HFF-Myc (cell line): ENCODE measurements around the gene RHOA.

ENCODE experiments used
- DNase-seq: peaks from one replicate; pipeline ENCODE4 v3.0.0-alpha.2; 2011; ENCODE audit warnings: low read depth; ENCODE audit errors: extremely low read depth
- H3K4me3 ChIP-seq: replicated peaks from 2 replicates; pipeline ENCODE4 v1.5.1; 2011; ENCODE audit warnings: low read depth, mild to moderate bottlenecking, control low read depth, low read length
- TF ChIP-seq, protein P1 (sequence below): IDR thresholded peaks from 2 replicates; pipeline ENCODE4 v1.5.1; 2012; ENCODE audit warnings: mild to moderate bottlenecking, low read depth, low read length, control low read depth; ENCODE audit errors: missing control alignments

RHOA gene

DNA sequence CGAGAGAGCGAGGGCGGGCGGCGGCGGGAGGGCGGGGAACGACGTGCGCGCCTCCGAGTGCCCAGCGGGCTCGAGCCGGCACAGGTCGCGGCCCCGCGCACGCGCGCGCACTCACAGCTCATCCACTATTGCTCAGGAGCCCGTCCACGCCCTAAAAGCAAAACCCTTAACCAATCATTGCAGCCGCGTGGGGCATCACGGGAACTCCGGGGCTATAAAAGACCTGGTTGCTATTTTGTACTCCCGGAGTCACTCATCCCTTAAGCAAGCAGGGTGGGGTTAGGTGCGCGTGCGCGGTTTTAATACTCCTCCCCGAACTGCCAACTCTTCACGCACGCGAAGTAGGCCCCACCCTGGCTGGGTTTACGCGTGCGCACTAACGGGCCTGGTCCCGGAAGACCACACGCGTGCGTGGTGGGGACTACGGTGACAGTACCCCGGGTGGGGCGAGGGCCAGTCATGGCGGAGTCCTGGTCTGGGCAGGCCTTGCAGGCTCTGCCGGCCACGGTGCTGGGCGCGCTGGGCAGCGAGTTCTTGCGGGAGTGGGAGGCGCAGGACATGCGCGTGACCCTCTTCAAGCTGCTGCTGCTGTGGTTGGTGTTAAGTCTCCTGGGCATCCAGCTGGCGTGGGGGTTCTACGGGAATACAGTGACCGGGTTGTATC lies at the start of gene RHOA, which contains the start of gene TCTA:
TSS of gene RHOA (minus strand) at position 9 of the 664 bp plus-strand sequence. CDS start 36,387 bp downstream, outside the sequence.
TSS of gene TCTA (plus strand) at position 456 of the 664 bp plus-strand sequence. CDS start at position 460, 4 bp downstream.
- DNase-seq, result peak; percentile 99
- H3K4me3 ChIP-seq, result peak within 1 kb of the TSS; percentile 88
- TF ChIP-seq, protein P1, sequence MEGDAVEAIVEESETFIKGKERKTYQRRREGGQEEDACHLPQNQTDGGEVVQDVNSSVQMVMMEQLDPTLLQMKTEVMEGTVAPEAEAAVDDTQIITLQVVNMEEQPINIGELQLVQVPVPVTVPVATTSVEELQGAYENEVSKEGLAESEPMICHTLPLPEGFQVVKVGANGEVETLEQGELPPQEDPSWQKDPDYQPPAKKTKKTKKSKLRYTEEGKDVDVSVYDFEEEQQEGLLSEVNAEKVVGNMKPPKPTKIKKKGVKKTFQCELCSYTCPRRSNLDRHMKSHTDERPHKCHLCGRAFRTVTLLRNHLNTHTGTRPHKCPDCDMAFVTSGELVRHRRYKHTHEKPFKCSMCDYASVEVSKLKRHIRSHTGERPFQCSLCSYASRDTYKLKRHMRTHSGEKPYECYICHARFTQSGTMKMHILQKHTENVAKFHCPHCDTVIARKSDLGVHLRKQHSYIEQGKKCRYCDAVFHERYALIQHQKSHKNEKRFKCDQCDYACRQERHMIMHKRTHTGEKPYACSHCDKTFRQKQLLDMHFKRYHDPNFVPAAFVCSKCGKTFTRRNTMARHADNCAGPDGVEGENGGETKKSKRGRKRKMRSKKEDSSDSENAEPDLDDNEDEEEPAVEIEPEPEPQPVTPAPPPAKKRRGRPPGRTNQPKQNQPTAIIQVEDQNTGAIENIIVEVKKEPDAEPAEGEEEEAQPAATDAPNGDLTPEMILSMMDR, result no peak

DNA sequence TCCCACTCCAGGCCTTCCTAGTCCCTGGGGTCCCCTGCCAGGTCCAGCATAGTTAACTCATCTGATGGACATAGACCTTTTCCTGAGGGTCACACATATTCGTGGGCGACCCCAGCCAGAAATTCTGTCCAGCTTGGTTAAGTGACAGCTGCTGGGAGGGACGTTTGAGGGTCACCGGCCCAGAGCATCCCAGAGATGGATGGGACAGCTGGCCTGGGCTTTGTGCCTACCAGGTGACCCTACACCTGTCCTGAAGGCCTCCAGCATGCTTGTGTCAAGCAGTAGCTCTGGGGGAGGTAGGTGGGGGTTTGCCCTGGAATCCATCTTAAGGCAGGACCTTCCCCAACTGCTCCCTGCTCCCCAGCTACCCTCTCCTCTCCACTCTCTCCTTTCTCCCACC lies 49.2 kb upstream of the RHOA start:
- TF ChIP-seq, protein P1, result no peak

GRCh38 chr3:49460188-49460890 lies 48.6 kb upstream of the RHOA start:
- no peak overlapping the region for H3K4me3 ChIP-seq
- no peak for DNase-seq
- TF ChIP-seq, protein P1, result no peak

More for the DNA sequence above, 49.2 kb upstream of the RHOA start:
- H3K4me3 ChIP-seq, result no peak overlapping the region
- no peak for DNase-seq

DNA sequence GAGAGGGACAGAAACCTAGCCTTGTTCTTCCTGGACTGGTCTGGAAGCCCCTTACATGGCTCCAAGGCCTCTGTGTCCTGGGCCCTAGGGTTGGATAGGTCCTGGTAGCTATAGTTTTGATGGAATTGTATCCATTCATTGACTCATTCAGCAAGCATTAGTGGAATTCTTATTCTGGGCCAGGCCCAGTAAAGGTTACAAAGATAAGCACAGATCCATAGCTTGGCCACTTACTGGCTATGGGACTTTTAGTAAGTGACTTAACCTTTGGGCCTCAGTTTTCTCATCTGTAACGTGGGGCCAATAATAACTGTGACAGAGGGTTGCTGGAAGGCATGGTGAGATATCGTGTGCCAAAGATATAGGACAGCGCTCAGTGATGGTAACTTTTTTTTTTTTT lies 44.7 kb upstream of the RHOA start:
- H3K4me3 ChIP-seq, result no peak overlapping the region
- DNase-seq, result no peak
- TF ChIP-seq, protein P1, result no peak

DNA sequence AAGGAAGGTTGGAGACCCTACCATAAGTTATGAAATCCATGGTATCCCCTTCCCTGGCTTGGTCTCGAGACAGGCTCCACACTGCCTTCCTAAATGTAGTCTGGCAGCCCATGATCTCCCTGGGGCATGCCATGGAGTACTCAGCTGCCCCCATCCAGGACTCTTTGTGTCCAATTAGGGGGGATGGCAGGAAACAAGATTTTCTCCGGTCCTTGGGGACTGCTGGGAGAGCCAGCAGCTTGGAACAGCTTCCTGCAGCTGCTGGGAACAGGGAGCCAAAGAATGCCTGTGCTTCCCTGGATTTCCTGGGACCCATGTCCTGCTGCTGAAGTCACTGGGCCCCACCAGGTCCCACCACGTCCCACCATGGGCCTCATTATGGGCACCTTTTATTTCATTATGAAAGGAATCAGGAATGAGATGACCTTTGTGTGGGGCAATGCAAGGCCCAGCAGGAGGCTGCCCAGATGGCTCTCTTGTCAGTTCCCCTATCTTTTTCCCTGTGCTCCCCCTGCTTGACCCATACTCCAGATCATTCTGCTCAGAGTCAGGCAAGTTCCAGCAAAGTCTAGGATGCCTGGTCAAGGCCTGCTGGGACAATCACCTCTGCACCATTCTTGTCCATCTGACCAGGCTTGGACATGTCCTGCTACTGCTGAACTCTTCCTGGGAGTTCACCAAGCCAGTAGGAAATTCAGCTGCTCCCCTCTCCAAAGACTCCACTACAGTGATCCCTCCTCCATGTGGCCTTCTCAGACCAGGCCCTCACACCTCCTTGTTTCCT lies 43.3 kb upstream of the RHOA start:
- no peak overlapping the region for H3K4me3 ChIP-seq
- no peak for DNase-seq
- TF ChIP-seq, protein P1, result no peak

- TF ChIP-seq, protein P1, result peak; percentile 23
- no peak overlapping the region for H3K4me3 ChIP-seq
- DNase-seq, result no peak
These were observed 42.7 kb upstream of the RHOA start for GRCh38 chr3:49454458-49454857.
